ENCODE data around the gene PHF20.
"Not testable (repeated sequence)": the region's sequence is repeated elsewhere in the genome, so short reads cannot be mapped to it uniquely, and the experiment has no call there.

The PHF20 gene

DNA sequence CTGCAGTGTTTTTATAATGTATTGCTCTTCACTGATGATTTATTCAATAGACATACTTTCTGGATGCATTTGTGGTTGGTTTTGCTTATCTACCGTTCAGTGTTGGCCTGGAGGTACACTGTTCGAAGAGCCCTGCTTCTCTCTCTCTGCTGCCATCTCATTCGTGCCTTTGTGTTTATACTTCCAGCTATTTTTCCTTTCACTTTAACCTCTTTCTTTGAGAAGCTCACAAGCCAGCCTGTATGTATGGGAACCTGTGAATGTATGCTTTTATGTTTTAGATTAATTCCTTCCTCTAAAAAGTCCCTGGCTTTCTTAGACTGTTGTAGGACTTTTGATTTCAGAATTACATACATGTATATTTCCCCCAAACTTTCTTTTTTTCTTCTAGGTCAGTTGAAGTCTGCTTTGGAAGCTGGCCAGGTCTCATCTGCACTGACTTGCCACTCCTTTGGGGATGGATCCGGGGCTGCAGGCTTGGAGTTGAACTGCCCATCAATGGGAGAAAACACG lies 99.5 kb downstream of the PHF20 start:
- TF ChIP-seq, protein P1, sequence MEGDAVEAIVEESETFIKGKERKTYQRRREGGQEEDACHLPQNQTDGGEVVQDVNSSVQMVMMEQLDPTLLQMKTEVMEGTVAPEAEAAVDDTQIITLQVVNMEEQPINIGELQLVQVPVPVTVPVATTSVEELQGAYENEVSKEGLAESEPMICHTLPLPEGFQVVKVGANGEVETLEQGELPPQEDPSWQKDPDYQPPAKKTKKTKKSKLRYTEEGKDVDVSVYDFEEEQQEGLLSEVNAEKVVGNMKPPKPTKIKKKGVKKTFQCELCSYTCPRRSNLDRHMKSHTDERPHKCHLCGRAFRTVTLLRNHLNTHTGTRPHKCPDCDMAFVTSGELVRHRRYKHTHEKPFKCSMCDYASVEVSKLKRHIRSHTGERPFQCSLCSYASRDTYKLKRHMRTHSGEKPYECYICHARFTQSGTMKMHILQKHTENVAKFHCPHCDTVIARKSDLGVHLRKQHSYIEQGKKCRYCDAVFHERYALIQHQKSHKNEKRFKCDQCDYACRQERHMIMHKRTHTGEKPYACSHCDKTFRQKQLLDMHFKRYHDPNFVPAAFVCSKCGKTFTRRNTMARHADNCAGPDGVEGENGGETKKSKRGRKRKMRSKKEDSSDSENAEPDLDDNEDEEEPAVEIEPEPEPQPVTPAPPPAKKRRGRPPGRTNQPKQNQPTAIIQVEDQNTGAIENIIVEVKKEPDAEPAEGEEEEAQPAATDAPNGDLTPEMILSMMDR (IDR thresholded peaks at IDR 0.05; ENCODE audit: low read depth, low read length), result no peak
- Histone ChIP-seq H3K36me3 (peaks cover 30% of the 10 kb centered on the region), H3K27me3 (ENCODE audit: insufficient read depth, low read depth, severe bottlenecking) (no peaks in the 10 kb centered on the region), H3K9me3 (ENCODE audit: severe bottlenecking) (no peaks in the 10 kb centered on the region), H3K4me3 (ENCODE audit: low read depth, low read length) (no peak overlapping the region), H3K27ac (no peak overlapping the region)
- no peak for DNase-seq

DNA sequence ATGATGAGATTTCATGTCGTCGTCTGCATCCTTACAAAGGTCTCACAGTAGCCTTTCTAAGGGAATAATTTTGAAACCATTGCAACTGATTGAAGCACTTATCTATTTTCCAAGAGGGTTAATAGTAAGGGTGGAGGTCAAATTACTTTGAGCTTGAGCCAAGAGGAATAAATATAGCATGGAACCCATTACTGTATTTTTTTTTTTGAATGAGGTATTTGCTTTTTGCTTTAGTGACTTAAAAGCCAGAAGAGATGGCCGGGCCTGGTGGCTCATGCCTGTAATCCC lies 104.2 kb downstream of the PHF20 start:
- no peak for DNase-seq
- peaks cover 23% of the 10 kb centered on the region for H3K36me3 ChIP-seq

GRCh38 chr20:35877611-35878010 lies 105.8 kb downstream of the PHF20 start:
- Histone ChIP-seq H3K36me3 (peaks cover 18% of the 10 kb centered on the region), H3K27ac (no peak overlapping the region), H3K9me3 (ENCODE audit: severe bottlenecking) (no peaks in the 10 kb centered on the region), H3K4me3 (ENCODE audit: low read depth, low read length) (no peak overlapping the region), H3K27me3 (ENCODE audit: insufficient read depth, low read depth, severe bottlenecking) (no peaks in the 10 kb centered on the region)
- TF ChIP-seq, protein P1 (IDR thresholded peaks at IDR 0.05; ENCODE audit: low read depth, low read length), result no peak
- DNase-seq, result no peak

More for the DNA sequence above, 104.2 kb downstream of the PHF20 start:
- Histone ChIP-seq H3K4me3 (ENCODE audit: low read depth, low read length) (no peak overlapping the region), H3K27me3 (ENCODE audit: insufficient read depth, low read depth, severe bottlenecking) (no peaks in the 10 kb centered on the region), H3K27ac (no peak overlapping the region), H3K9me3 (ENCODE audit: severe bottlenecking) (no peaks in the 10 kb centered on the region)
- TF ChIP-seq, protein P1 (IDR thresholded peaks at IDR 0.05; ENCODE audit: low read depth, low read length), result no peak

DNA sequence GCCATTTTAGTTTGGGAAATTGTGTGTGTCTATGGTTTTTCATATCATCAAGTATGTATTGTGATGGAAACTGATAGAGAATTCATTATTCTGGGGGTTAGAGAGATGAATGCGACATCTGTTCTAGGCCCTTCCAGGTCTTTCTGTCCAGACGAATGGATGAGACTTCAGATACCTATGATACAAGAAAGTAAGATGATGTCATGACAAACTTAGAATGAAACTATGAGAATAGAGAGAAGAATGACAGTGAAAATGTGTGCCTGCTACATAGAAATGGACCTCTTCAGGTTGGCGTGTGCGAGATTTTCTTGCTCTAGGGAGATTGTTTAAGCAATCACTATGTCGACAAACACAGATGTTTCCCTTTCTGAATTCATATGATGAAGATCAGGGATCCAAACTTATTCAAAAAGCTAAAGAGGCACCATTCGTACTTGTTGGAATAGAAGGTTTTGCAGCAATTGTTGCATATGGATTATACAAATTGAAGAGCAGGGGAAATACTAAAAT lies 106.4 kb downstream of the PHF20 start:
- peaks cover 16% of the 10 kb centered on the region for H3K36me3 ChIP-seq
- no peaks in the 10 kb centered on the region for H3K9me3 ChIP-seq (ENCODE audit: severe bottlenecking)
- H3K4me3 ChIP-seq (ENCODE audit: low read depth, low read length), result no peak overlapping the region
- no peaks in the 10 kb centered on the region for H3K27me3 ChIP-seq (ENCODE audit: insufficient read depth, low read depth, severe bottlenecking)
- no peak overlapping the region for H3K27ac ChIP-seq
- TF ChIP-seq, protein P1 (IDR thresholded peaks at IDR 0.05; ENCODE audit: low read depth, low read length), result no peak
- no peak for DNase-seq

GRCh38 chr20:35881676-35882075 lies 109.9 kb downstream of the PHF20 start:
- no peaks in the 10 kb centered on the region for H3K9me3 ChIP-seq (ENCODE audit: severe bottlenecking)
- DNase-seq, result no peak
- no peaks in the 10 kb centered on the region for H3K27me3 ChIP-seq (ENCODE audit: insufficient read depth, low read depth, severe bottlenecking)
- peaks cover 7% of the 10 kb centered on the region for H3K36me3 ChIP-seq
- TF ChIP-seq, protein P1 (IDR thresholded peaks at IDR 0.05; ENCODE audit: low read depth, low read length), result no peak
- H3K4me3 ChIP-seq (ENCODE audit: low read depth, low read length), result no peak overlapping the region
- no peak overlapping the region for H3K27ac ChIP-seq

DNA sequence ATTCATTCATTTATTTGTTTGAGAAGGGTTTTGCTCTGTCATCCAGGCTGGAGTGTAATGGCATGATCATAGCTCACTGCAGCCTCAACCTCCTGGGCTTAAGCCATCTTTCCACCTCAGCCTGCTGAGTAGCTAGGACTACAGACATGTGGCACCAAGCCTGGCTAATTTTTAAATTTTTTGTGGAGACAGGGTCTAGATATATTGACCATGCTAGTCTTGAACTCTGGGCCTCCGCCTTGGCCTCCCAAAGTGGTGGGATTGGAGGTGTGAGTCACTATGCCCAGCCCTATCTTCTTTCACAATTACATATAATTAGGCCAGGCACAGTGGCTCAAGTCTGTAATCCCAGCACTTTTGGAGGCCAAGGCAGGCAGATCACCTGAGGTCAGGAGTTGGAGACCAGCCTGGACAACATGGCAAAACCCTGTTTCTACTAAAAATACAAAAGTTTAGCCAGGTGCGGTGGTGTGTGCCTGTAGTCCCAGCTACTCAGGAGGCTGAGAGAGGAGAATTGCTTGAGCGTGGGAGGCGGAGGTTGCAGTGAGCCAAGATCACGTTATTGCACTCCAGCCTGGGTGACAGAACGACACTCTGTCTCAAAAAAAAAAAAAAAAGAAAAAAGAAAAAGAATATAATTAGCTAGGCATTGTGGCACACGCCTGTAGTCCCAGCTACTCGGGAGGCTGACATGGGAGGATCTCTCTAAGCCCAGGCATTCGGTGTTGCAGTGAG lies 110.8 kb downstream of the PHF20 start:
- H3K27ac ChIP-seq; DNase-seq; H3K9me3 ChIP-seq (ENCODE audit: severe bottlenecking); H3K27me3 ChIP-seq (ENCODE audit: insufficient read depth, low read depth, severe bottlenecking); H3K4me3 ChIP-seq (ENCODE audit: low read depth, low read length): not testable (repeated sequence)
- H3K36me3 ChIP-seq, result peaks cover 11% of the 10 kb centered on the region
